HG02642 (cell line): Measurements from ENCODE around the gene AGXT2.
"Not testable (repeated sequence)": the region's sequence is repeated elsewhere in the genome, so short reads cannot be mapped to it uniquely, and the experiment has no call there.

Experiments used
- ATAC-seq: cut with Tn5 transposase; IDR thresholded peaks from one replicate; pipeline ENCODE4 v1.9.1; 2021; ENCODE audit warnings: mild to moderate bottlenecking; ENCODE audit not compliant: unreplicated experiment, poor library complexity

AGXT2 gene

DNA sequence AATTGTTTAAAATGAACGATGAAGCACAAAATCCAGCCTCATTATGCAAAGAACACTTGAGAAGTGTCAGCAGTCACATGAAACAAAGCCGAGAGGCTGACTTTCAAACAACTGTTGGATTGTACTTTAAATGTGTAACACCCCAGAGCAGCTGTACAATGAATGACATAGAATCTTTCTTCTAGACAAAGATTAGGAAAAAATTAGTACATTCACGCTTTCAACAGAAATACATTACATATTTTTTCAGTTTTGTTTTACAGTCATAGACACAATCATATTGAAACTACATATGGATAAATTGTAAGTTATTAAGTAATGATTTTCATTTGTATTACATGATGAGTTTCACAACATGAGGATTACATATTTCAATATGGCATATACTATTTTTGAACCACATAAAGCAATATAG is 10.6 kb upstream of the AGXT2 start:
- ATAC-seq = peak; percentile 86

DNA sequence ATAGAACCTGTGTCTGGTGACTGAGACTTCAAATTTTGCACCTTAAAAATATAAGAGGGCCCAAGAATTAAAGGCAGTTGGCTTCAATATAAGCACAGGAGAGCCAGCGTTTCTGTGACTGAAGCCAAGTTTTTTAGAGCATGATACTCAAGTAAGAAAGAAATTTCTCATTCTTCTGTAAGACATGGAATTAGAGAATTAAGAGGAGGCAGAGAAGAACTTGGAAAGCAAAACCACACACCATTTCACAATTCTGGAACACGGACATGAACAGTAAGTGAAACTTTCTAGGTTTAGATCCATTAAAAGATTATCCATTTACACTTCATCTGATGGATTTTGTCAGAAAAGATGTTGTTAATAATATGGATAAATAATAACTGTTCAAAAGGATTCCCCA is 8.9 kb upstream of the AGXT2 start:
- ATAC-seq = no peak

DNA sequence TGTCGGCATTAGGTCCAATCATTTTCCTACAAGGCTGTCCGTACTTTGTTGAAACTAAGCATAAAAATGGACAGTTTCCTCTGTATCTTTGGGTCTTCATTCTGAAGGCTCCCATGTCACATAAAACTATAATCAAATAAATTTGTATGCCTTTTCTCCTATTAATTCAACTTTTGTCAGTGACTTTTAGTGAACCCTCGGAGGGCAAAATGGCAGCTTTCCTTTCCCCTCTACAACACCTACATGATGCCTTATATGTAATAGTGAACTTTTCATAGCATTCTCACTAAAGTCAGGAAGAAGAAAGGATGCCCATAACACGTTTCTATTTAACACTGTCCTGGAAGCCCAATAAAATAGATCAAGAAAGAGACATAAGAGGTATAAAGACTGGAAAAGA is 5.1 kb upstream of the AGXT2 start:
- ATAC-seq = no peak

DNA sequence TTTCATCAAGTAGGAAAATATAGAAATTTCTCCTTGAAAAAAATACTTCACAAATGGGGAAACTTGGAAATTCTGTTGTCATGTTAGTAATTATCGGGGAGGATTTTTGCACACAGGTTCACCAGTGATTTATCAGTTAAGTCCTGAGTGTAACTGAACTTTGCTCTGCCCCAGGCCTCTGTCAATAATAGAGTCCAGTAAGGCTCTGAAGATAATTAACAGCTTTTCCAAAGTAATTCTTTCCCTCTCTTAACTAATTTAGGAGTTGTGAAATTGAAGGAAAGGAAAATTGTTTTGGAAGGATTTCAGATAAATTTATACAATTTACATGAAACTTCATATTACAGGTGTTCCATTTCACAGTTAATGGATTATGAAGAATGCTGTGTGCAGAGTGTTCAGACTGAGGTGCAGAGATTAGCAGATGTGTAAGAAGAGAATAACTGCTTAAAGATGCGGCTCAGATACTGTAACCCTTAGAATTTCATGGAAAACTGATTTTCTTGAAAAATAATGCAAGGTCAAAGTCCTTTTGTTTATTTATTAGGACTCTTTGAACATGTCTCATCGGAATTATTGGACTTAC is 2.9 kb upstream of the AGXT2 start:
- ATAC-seq = no peak

DNA sequence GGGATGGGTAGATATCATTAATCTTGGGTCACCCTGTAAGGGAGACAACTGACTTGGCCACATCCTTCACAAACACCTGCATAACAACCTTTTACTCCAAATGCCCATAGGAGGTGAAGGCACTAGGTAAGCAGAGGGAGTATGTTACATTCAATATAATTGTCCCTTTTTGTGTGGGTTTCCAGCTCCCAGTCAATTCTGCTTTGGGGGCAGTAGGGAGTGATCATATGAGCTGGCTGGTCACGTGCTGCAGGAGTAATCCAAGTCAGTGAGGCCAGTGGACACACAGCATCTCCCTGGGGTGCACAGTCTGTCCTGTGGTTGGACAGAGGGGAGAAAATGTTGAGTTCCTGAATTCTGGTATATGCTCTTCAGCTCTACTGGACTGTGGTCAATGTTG is 1.2 kb upstream of the AGXT2 start:
- ATAC-seq = no peak

DNA sequence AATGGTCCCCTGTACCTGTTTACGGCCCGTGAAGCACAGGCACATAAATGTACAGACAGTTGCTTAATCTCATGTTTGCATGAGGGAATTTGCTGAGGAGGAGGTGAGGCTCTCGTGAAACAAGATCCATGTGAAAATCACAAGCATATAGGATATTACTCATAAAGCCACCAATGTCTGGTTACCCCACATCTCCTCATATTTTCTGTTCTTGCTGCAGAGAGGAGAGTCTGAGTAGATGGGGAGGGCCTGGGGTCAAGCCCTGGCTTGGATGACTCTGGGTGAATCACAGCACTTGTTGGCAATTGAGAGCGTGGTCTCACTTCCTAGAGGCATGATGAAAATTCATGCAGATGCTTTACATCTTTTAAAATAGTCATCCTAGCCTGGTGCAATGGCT is 975 bp downstream of the AGXT2 start:
- ATAC-seq = no peak

DNA sequence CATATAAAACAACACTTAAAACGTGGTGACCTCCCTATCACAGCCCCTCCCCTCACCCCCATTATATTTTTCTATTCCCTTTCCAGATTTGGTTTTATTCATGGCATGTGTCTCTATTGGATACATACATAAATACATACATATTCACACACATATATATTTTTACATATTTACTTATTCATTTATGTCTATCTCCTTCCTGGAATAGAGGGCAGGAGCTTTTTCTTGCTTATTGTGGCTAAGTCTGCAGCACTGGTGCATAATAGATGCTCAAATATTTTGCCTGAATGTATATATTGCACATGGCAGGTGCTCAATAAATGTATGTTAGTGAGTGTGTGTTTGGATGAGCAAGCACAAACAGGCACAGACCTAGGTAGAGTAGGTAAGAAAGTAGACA is 2.5 kb downstream of the AGXT2 start:
- ATAC-seq = no peak

DNA sequence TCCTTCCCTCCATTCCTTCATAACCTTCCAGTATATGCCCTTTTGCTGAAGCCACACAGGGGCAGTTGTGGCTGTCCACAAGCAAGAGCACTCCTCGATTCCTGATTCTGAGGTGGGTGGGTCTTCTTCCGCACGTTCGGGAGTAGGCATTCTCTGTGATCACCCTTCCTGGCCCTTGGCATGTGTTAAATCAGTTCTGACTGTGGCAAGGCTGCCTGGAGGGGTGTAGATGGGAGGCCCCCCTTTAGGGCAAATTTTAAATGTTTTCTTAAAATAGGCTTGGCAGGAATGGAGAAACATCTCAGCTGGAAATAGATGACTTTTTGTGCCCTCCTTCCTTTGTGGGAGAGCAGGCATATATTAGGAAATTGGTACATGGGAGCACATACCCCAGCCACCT is 3.1 kb downstream of the AGXT2 start:
- no peak for ATAC-seq

DNA sequence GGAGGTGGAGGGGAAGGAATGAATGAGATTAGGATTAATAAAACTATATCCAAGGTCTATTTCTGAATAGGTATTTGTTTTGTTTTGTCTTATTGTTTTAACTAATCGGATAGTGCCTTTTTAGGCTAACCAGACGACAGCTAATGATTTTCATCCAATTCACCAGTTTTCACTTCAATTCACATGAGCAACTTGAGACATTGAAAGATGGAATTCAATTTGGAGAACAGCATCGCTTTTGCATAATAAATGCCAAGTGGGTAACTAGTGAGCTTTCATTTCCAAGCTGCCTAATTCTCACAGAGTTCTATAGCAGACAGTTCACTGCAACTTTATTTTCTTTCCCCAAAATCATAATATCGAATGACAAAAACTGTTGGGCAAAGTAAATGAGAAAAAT is 5.0 kb downstream of the AGXT2 start:
- no peak for ATAC-seq

DNA sequence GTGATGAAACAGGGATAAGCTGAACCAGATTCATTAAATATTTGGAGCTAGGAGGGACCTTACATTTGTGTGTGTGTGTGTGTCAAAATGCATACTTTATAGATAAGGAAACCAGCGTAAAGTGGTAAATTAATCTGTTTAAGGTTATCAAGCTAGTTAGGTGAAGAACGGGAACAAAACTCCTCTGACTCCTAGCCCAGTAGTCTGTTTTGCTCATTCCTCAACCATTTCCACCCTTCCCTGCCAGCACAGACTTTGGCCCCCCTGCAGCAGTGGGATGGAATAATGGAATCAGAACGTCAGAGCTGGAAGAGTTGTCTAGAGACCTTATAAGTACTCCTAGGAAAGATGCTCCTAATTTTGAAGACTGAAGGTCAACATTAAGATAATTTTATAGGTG is 6.5 kb downstream of the AGXT2 start:
- no peak for ATAC-seq

DNA sequence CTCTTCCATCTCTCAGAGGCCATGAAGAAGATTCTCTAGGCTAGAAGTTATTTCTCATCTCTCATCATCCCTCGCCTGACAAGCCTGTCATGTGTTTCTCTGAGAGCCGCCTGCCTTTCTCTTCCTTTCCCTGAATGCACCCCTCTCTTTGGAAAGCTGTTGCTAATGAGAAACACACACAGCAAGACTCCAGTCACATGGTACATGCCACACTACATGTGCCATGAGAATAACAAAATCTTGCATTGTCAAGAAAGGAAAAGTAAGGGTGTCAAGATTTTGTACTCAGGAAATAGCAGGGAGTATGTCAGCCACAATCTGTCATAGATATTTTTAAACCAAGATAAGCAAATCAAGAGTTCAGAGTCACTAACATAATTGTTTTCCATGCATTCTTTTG is 8.9 kb downstream of the AGXT2 start:
- ATAC-seq = no peak

DNA sequence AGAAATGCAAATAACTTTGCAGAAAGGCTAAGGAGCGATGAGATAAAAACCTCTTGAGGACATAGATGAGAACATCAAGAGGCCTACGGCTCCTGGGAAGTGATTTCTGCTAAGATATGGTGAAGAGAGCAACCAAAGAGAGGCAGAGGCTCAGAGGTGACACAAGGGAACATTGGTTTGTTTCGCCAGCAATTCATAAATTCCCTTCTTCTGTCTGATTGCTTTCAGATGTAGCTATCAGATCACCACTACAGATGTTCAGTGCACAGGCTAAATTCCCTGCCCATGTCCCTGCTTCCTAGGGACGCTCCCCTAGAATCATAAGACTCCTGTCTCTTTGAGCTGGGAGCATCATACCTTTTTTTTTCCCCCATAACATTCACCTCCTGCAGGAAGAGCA is 11.2 kb downstream of the AGXT2 start:
- no peak for ATAC-seq

DNA sequence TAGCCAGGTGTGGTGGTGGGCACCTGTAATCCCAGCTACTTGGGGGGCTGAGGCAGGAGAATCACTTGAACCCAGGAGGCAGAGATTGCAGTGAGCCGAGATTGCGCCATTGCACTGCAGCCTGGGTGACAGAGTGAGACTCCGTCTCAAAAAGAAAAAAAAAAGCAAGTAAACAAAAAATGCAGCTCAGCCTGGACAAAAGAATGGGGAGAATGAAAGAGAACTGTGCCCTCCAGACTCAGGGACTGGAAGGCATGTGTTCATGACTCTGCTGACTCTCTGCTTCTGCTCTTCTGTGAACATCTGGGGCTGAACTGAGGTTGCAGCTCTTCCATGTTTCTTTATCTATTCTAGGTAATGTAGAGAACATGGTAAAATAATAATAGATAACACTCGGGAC is 11.8 kb downstream of the AGXT2 start:
- ATAC-seq = not testable (repeated sequence)

DNA sequence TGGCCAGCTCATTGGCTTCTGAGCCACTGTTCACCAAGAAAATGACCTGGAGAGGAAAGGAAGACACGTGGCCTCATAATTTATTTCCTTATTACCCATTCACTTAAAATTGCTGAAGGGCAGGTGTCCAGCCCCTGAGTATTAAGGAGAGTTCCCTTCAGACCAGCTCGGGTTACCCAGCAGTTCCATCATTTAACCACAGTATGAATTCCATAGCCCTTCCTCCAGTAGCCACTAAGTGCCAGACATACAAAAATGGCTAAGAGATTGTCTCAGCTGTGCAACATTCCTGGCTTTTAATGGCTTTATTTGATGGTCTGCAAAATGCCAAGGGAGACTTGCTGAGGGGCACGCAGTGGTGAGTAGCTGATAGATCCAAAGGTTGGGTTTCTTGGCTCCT is 12.5 kb downstream of the AGXT2 start:
- ATAC-seq = no peak

DNA sequence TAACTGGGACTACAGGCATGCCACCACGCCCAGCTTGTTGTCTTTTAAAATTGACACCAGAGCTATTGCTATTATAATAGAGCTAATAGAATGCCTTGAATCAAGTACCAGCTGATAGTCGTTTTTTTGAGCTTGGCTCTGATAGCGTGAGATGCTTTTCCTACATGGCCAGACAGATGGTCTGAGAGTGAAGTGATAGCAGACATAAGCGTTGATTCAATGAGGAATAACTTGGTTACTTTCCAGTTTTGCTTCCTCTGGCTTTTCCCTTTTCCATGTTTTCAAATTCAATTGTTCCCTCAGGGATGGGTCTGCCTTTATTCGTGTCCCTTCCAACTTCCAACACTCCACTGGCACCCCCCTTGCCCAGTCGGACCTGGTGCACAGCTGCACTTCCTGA is 15.4 kb downstream of the AGXT2 start:
- no peak for ATAC-seq

DNA sequence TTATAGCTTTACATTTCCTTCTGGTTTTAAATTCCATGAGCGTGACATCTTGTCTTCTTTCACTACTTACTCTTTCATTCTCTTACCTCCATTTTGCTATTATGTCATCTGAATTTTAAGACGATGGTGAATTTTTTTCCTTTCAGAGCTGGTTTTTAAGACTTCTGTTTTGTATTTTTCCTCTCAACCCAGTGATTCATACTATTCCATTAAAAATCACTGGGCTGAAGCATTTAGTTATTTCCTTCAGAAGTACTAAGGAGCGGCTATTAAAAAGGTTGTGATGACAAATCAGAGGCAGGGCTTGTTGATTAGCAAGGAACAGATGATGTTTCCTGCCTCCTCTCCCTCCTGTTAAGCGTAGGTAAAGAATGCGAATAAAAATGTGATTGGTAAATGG is 16.5 kb downstream of the AGXT2 start:
- no peak for ATAC-seq

DNA sequence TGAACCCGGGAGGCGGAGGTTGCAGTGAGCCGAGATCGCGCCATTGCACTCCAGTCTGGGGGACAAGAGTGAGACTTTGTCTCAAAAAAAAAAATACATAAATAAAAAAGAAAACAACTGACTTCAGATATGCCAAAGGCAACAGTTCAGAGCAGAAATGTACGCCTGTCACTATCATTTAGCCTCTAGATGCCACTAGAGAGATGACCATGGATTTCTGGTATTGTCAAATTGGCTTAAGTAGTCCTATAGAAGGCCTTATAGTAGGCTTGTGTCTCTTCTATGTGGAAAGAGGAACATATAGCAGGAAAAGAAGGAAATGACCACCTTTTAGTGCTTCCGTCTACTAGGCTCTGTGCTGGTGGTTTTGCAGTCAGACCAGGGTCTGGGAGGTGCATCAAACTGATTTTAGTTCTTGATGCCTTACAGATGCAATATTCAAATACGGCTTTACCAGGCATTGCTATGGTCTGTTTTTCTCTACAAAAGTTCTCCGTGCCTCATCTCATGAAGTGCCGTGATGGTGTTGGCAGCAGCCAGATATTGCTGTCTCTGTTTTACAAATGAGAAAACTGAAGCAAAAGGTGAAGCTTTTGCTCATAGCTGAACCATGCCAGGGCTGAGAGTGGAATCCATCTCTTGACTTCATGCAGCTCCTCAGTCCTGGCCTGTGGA is 17.2 kb downstream of the AGXT2 start:
- no peak for ATAC-seq

DNA sequence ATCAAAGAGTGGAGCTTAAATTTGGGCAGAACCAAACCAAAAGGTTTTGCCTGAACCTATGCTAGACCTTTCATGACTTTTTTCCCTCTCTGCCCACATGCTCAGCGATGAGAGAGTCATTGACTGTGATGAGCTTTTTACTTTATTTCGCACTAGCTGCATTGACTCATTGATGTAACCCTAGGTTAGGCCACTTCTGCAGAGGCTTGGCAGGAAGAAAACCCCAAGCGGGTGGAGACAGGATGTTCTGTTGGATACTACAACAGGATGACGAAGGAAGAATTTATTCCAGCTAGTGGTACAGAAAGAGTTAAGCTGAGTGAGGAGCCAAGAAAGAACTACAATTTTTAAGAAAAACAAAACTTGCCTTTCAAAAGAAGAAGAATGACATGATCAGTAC is 18.4 kb downstream of the AGXT2 start:
- ATAC-seq = no peak

DNA sequence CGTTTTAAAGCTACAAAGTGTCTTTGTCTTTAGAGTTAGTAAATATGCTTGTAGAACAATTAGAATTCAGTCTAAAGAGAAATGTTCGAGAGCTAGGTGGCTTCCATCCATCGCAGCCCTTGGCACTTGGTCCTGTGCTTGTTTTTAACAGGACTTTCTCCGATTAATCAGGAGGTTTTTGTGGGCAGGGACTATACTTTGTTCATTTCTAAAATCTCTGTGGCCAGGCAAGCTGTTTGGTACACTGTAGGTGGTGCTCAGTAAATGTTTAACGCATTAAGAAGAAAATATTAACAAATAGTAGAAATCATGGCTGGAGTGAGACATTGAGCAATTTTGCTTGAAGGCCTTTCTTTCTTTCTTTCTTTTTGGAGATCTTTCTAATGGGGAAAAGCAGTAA is 20.8 kb downstream of the AGXT2 start:
- ATAC-seq = no peak

DNA sequence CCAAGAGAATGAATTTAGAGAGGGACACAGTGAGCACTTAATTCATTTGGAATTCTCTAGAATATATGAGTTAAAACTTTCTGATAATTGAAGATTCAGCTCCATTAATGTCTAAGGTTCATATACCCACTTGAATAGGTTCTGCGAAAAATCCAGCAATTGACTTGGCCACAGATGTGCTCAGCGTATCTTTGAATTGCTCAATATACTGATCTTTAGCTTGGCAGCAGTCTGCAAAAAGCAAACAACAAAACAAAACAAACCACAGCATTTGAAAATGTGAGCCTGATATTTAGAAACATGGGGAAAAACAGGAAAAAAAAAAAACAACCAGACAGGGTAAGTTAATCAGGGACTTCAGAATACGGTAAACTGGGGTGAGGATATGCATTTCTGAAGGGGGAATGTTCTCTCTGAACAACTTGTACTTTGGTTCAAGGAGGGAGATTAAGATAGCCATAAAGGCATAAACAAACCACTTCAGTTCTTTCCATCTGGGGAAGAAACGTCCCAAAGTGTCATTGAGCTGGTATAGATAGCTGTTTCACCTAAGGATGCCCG is 21.4 kb downstream of the AGXT2 start:
- ATAC-seq = no peak

DNA sequence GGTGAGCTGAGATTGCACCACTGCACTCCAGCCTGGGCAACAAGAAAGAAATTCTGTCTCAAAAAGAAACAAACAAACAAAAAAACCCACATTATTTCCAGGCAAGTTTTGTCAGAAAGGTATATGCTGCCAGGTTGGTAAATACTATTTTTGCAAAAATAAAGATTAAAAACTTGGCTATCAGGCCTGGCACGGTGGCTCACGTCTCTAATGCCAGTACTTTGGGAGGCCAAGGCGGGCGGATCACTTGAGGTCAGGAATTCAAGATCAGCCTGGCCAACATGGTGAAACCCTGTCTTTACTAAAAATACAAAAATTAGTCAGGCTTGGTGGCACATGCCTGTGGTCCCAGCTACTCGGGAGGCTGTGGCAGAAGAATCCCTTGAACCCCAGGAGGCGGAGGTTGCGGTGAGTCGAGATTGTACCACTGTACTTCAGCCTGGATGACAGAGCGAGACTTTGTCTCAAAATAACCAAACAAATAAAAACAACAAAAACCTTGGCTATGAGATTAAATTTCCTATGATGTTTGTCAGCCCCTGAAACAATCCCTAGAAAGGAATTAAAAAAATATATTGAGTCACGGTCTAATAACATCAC is 22.7 kb downstream of the AGXT2 start:
- no peak for ATAC-seq
